DOHH2 (cell line): ENCODE results near the gene LRP4.

Source experiments
- H3F3A ChIP-seq: fragments of 200-600 bp; sonication (generic), shearing (Covaris generic); 2 replicates; pipeline ENCODE4 v1.6.0; 2016; ENCODE audit warnings: antibody characterized with exemption, mild to moderate bottlenecking; ENCODE audit not compliant: control insufficient read depth, insufficient read depth
- H3K27ac ChIP-seq: fragments of 200-600 bp; sonication (generic); 2 replicates; pipeline ENCODE4 v1.5.1; 2014; ENCODE audit warnings: low read depth, mild to moderate bottlenecking, low read length, moderate library complexity
- H3K27me3 ChIP-seq: fragments of 200-600 bp; sonication (generic); 2 replicates; pipeline ENCODE4 v1.6.1; 2014; ENCODE audit warnings: mild to moderate bottlenecking, low read length, mixed read lengths; ENCODE audit not compliant: control insufficient read depth
- H3K36me3 ChIP-seq: fragments of 200-600 bp; sonication (generic); 2 replicates; pipeline ENCODE4 v1.6.1; 2014; ENCODE audit warnings: mild to moderate bottlenecking, low read length, moderate library complexity, mixed read lengths; ENCODE audit not compliant: control insufficient read depth
- H3K4me1 ChIP-seq: fragments of 200-600 bp; sonication (generic); 2 replicates; pipeline ENCODE4 v1.6.1; 2014; ENCODE audit warnings: mild to moderate bottlenecking, low read length, mixed read lengths; ENCODE audit not compliant: control insufficient read depth
- H3K4me2 ChIP-seq: fragments of 200-600 bp; sonication (generic); 2 replicates; pipeline ENCODE4 v1.6.0; 2014; ENCODE audit warnings: mild to moderate bottlenecking, low read length, moderate library complexity
- H3K4me3 ChIP-seq: fragments of 200-600 bp; sonication (generic); 2 replicates; pipeline ENCODE4 v1.5.1; 2014; ENCODE audit warnings: mild to moderate bottlenecking, low read length, mixed read lengths
- H3K79me2 ChIP-seq: fragments of 200-600 bp; sonication (generic); 2 replicates; pipeline ENCODE4 v1.6.1; 2014; ENCODE audit warnings: mild to moderate bottlenecking, low read length, mixed read lengths; ENCODE audit not compliant: control insufficient read depth
- H3K9me2 ChIP-seq: fragments of 200-600 bp; sonication (generic); replicated peaks from 2 replicates; pipeline ENCODE4 v1.6.1; 2014; ENCODE audit warnings: mild to moderate bottlenecking, low read length, mixed read lengths; ENCODE audit not compliant: control insufficient read depth
- H3K9me3 ChIP-seq: fragments of 200-600 bp; sonication (generic); 2 replicates; pipeline ENCODE4 v1.6.1; 2014; ENCODE audit warnings: antibody characterized with exemption, low read length, mixed read lengths; ENCODE audit not compliant: control insufficient read depth, insufficient read depth
- H4K20me1 ChIP-seq: fragments of 200-600 bp; sonication (generic); 2 replicates; pipeline ENCODE4 v1.6.0; 2014; ENCODE audit warnings: low read depth, mild to moderate bottlenecking, antibody characterized with exemption, low read length, moderate library complexity; ENCODE audit not compliant: control insufficient read depth, insufficient read depth
- EZH2phosphoT487 ChIP-seq: fragments of 200-600 bp; sonication (generic); IDR thresholded peaks from 2 replicates; pipeline ENCODE4 v1.6.1; 2017; ENCODE audit warnings: borderline replicate concordance, mild to moderate bottlenecking, antibody characterized with exemption, low read length, moderate library complexity, mixed read lengths
- TF ChIP-seq, protein P1 (sequence below): fragments of 200-600 bp; sonication (generic); IDR thresholded peaks from one replicate; pipeline ENCODE4 v1.5.1; 2014; ENCODE audit warnings: antibody characterized with exemption, mild to moderate bottlenecking, low read depth, low read length; ENCODE audit not compliant: poor library complexity, severe bottlenecking

Gene LRP4

DNA sequence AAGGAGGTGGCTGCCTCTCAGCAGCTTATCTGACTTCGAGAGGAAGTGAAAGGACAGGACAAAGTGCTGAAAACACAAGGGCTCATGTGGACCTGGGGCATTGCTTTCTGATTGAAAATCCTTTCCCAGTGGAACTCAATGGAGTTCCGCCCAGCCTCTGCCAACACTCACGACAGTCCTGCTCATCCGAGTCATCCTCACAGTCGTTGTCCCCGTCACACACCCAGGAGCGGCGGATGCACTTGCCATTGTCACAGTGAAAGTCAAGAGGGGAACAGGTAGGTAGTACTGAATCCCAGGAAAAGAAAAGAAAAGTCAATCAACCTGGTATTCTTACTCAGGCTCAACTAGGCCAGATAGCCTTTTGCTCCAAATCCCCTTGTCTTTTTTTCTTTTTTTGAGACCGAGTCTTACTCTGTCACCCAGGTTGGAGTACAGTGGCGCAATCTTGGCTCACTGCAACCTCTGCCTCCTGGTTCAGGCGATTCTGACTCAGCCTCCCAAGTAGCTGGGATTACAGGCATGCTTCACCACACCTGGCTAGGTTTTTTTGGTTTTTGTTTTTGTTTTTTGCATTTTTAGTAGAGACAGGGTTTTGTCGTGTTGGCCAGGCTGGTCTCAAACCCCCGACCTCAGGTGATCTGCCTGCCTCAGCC lies 18.1 kb downstream of the LRP4 start:
- H4K20me1 ChIP-seq, result no peaks in the 10 kb centered on the region
- no peaks in the 10 kb centered on the region for H3K79me2 ChIP-seq
- H3K27ac ChIP-seq, result no peak overlapping the region
- no peaks in the 10 kb centered on the region for H3K9me2 ChIP-seq
- no peaks in the 10 kb centered on the region for H3K27me3 ChIP-seq
- peaks cover 5% of the 10 kb centered on the region; the same call in 1 of the 2 replicates for H3K36me3 ChIP-seq
- H3F3A ChIP-seq, result no peaks in the 10 kb centered on the region
- H3K4me3 ChIP-seq, result no peak overlapping the region
- no peaks in the 10 kb centered on the region for H3K9me3 ChIP-seq
- H3K4me2 ChIP-seq, result no peak overlapping the region
- H3K4me1 ChIP-seq, result peaks cover 9% of the 10 kb centered on the region
- TF ChIP-seq, protein P1, sequence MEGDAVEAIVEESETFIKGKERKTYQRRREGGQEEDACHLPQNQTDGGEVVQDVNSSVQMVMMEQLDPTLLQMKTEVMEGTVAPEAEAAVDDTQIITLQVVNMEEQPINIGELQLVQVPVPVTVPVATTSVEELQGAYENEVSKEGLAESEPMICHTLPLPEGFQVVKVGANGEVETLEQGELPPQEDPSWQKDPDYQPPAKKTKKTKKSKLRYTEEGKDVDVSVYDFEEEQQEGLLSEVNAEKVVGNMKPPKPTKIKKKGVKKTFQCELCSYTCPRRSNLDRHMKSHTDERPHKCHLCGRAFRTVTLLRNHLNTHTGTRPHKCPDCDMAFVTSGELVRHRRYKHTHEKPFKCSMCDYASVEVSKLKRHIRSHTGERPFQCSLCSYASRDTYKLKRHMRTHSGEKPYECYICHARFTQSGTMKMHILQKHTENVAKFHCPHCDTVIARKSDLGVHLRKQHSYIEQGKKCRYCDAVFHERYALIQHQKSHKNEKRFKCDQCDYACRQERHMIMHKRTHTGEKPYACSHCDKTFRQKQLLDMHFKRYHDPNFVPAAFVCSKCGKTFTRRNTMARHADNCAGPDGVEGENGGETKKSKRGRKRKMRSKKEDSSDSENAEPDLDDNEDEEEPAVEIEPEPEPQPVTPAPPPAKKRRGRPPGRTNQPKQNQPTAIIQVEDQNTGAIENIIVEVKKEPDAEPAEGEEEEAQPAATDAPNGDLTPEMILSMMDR, result no peak

DNA sequence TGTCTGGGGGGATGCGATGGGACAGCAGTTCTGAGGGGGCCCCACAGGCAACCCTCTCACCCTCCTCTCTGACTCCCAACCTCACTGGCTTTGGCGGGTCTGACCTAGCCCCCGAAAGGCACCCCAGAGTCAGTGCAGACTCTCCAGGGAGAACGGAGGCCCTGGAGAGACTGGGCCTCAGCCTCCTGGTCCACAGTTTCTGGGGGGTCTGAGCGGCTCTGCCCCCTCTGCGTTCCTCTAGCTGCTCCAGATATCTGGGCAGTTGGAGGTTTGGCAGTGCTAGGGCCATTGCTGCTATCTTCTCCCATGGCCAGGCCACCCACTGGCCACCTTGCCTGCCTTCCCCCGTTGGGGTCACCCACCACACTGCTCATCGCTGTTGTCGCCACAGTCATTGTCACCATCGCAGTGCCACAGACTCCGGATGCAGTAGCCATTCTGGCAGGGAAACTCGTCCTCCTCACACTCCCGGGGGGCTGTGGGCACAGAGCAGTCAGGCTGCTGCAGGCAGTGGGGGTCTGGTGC lies 18.8 kb downstream of the LRP4 start:
- H4K20me1 ChIP-seq, result no peaks in the 10 kb centered on the region
- H3K4me2 ChIP-seq, result no peak overlapping the region
- peaks cover 9% of the 10 kb centered on the region for H3K4me1 ChIP-seq
- H3K79me2 ChIP-seq, result no peaks in the 10 kb centered on the region
- H3K4me3 ChIP-seq, result no peak overlapping the region
- no peaks in the 10 kb centered on the region for H3F3A ChIP-seq
- H3K27ac ChIP-seq, result no peak overlapping the region
- no peaks in the 10 kb centered on the region for H3K27me3 ChIP-seq
- H3K9me2 ChIP-seq, result no peaks in the 10 kb centered on the region
- TF ChIP-seq, protein P1, result no peak
- TF ChIP-seq EZH2phosphoT487, result no peak
- H3K9me3 ChIP-seq, result no peaks in the 10 kb centered on the region
- H3K36me3 ChIP-seq, result peaks cover 5% of the 10 kb centered on the region; the same call in 1 of the 2 replicates

DNA sequence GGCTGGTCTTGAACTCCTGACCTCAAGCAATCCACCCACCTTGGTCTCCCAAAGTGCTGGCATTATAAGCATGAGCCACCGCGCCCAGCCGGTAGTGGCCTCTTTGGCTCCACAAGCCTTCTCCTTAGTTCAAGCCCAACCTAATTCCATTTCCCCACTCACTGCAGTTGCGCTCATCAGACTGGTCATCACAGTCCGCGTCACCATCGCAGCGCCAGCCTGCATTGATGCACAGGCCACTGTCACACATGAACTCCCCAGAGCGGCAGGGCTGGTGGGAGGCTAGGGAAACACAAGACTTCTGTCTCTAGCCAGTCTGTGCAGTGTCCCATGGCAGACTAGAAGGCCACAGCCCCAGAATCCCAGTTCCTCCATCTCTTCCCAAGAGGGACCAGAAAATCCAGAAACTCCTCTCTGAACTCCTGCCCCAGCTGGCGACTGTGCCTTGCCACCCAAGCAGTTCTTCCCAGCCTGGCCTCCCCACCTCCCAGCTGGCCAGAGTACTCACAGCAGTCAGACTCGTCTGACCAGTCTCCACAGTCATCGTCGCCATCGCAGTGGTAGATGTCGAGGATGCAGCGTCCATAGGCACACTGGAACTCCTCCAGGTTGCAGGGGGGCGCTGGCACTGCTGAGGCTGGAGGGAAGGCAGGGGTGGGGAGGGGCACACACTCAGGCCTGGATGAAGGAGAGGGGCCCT lies 19.8 kb downstream of the LRP4 start:
- Histone ChIP-seq H3K4me2 (no peak overlapping the region), H3K27me3 (no peaks in the 10 kb centered on the region), H3K4me1 (peaks cover 4% of the 10 kb centered on the region), H3K27ac (no peak overlapping the region), H3K36me3 (peaks cover 9% of the 10 kb centered on the region; the same call in 1 of the 2 replicates), H3F3A (no peaks in the 10 kb centered on the region), H3K9me3 (no peaks in the 10 kb centered on the region), H4K20me1 (no peaks in the 10 kb centered on the region), H3K9me2 (no peaks in the 10 kb centered on the region), H3K4me3 (no peak overlapping the region), H3K79me2 (no peaks in the 10 kb centered on the region)
- TF ChIP-seq, protein P1, result no peak
- TF ChIP-seq EZH2phosphoT487, result no peak
